HG03442 (cell line): ENCODE results near the gene RIOK3.
"Not testable (repeated sequence)": the region's sequence is repeated elsewhere in the genome, so short reads cannot be mapped to it uniquely, and the experiment has no call there.

Source experiments
- ATAC-seq: cut with Tn5 transposase; IDR thresholded peaks from one replicate; pipeline ENCODE4 v1.9.1; 2021; ENCODE audit warnings: mild to moderate bottlenecking, moderate library complexity; ENCODE audit not compliant: unreplicated experiment

The RIOK3 gene

DNA sequence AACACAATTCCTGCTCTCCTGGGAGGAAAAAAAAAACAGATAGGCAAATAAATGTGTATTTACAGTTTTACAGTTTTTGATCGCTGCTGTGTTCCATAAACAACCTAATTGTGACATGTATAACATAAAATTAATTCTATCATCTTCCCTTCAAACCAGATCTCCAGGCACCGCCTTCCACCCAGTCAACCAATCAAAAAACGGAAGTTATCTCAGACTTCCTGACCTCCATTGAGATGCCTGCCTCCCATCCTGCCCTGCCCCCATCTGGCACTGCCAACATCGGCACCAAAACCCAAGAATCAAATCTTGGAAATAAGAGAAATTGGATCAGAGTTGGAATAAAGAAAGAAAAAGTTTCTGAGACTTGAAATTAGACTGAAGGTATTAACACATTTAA is 3.1 kb upstream of the RIOK3 start:
- ATAC-seq, result no peak

DNA sequence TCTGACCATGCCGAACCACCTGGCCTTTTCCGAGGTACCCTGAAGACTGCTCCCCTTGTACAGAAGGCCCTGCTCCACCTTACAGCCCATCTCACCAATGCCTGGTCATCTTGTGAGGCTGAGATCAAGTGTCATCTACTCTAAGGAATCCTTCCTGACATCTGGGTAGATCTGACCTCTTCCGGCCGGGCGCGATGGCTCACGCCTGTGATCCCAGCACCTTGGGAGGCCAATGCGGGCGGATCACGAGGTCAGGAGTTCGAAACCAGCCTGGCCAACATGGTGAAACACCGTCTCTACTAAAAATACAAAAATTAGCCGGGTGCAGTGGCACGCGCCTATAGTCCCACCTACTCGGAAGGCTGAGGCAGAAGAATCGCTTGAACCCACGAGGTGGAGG is 2.1 kb upstream of the RIOK3 start:
- ATAC-seq, result no peak

- no peak for ATAC-seq
Observed at GRCh38 chr18:23451491-23451890, 1.6 kb upstream of the RIOK3 start.

- ATAC-seq, result no peak
Observed at GRCh38 chr18:23452347-23452727, 750 bp upstream of the RIOK3 start.

DNA sequence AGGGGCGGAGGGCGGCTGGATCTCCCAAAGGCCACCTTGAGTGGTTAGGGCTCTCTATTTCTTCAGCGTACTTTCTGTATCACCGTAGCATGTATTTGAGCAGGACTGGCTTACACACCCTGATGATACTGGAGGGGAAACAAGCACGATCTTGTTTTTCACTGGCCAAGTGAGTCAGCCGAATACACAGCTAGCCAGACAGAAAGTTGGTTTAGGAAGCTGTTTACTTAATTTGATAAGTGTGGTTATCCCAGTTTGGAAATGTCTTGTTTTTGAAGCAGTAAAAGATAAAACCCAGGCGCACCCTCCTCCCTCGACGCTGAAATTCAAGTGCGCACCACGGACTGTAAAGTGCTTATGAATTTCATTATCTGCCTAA is 582 bp downstream of the RIOK3 start:
- no peak for ATAC-seq

- no peak for ATAC-seq
Observed at GRCh38 chr18:23456835-23457234, 3.7 kb downstream of the RIOK3 start.

- no peak for ATAC-seq
Observed at GRCh38 chr18:23458830-23459529, 5.9 kb downstream of the RIOK3 start.

DNA sequence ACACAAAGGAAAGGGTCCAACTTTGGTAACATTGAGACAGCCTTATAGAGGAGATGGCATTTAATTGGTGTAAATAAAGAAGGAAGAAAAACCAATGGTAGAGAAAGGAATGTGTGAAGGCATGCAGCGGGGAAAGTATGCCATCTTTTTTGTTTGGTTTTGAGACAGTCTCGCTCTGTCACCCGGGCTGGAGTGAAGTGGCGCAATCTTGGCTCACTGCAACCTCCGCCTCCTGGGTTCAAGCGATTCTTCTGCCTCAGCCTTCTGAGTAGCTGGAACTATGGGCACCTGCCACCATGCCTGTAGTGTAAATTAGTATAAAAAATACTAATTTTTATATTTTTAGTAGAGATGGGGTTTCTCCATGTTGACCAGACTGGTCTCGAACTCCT is 6.4 kb downstream of the RIOK3 start:
- ATAC-seq, result no peak

DNA sequence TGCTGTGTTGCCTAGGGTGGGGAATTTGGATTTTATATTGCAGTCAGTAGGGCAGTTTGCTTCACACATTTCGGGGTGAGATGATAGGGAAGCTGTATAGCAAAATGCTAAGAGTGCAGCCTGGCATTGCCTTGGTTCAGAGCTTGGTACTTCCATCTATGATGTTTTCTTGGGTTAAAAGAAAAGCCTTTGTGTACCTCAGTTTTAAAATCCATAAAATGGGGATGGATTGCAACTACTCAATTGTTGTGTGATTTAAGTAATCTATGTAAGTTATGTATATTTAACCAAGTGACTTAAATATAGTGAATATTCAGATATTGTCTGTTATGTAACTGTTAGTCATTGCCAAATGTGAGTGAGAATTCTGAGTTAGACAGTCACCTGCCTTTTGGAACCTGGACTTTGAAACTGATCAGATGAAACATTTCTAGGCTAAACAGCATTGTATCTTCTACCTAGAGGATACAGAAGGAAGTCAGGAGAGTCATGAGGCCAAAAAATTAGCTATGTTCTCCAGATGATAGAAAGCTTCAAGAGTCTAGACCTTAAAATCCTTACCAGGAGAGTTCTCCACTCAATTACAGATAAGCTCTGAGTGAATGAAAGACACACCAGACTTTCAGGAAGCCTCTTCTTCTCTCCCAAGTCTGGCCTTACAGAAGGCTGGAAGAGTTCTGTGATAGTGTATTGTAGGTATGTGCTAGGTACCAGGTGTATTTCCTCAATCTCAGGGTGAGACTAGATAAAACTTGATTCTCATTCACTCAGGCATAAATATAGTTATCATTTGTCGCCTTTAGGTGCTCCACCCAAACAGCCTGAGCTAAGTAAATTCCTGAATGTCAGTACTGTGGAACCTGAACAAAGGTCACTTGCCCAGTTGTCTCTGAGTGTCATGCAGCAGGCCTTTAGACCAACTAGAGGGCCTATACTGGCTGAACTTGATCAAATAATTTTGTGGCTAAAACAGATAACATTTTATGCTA is 7.5 kb downstream of the RIOK3 start:
- ATAC-seq, result no peak

GRCh38 chr18:23462876-23463275 is 9.8 kb downstream of the RIOK3 start:
- ATAC-seq, result no peak

GRCh38 chr18:23468753-23469459 is 15.8 kb downstream of the RIOK3 start:
- ATAC-seq, result no peak

- ATAC-seq, result no peak
Observed at GRCh38 chr18:23470620-23471387, 17.7 kb downstream of the RIOK3 start.

DNA sequence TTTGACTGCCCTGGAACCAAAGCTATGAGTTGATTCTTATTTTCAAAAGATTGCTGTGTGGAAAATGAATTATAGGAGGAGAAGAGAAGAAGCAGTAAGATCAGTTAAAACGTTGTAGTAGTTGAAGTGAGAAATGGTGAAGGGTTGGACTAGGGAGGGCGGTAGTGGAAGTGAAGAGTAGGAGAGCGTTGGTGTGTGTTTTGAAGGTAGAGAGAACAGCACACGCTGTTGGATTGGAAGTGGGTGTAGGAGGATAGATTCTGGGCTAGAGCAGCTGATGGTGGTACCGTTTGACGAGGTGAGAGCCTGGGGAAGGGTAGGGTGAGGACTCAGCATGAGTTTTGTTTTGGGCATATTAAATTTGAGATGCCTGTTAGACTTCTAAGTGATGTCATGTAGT is 18.4 kb downstream of the RIOK3 start:
- ATAC-seq, result no peak

DNA sequence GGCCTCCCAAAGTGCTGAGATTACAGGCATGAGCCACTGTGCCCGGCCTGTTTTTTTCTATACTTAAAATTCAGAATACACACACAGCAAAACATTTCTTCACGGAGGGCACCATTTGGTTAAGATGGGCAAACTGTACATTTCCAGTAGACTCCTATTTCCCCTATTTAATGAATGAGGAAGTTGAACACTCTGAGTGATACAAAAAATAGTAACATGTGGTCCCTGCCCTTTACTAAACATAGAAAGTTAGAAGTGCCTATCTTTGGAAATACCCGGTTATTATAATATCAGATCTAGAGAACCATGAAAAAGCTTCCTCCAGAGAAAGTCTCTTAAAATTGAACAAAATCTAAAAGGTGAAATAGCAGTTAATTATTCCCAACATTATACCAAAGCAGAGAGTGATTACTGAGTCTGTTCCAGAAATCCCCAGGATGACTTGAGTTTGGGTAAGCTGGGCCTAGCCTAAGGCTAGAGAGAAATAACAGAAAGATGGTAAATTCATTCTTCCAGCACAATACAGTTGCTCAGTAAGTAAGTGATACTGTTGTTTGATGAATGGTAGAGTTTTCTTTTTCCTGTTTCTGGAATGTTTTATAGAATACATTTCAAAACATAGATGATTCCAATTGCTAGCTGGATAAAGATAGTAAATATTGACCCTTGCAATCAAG is 26.9 kb downstream of the RIOK3 start:
- no peak for ATAC-seq

- ATAC-seq, result no peak
Observed at GRCh38 chr18:23484561-23485182, 31.6 kb downstream of the RIOK3 start.

DNA sequence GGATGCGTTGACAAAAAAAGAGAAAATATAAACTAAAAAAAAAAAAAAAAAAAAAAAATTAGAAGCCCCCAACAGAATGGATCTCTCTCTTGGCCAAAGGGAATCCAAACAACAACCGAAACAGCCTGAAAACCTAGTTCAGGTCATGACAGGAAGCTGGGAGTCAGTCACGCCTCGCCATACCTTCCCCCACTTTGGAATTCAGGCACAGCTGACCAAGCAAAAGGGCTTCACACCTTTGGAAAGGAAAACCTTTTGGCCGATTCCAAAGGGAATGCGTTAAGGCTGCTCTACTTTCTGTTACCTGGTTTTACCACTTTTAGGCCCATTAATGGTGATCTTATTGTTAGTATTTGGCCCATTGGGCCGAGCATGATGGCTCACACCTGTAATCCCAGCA is 32.3 kb downstream of the RIOK3 start:
- ATAC-seq, result no peak

DNA sequence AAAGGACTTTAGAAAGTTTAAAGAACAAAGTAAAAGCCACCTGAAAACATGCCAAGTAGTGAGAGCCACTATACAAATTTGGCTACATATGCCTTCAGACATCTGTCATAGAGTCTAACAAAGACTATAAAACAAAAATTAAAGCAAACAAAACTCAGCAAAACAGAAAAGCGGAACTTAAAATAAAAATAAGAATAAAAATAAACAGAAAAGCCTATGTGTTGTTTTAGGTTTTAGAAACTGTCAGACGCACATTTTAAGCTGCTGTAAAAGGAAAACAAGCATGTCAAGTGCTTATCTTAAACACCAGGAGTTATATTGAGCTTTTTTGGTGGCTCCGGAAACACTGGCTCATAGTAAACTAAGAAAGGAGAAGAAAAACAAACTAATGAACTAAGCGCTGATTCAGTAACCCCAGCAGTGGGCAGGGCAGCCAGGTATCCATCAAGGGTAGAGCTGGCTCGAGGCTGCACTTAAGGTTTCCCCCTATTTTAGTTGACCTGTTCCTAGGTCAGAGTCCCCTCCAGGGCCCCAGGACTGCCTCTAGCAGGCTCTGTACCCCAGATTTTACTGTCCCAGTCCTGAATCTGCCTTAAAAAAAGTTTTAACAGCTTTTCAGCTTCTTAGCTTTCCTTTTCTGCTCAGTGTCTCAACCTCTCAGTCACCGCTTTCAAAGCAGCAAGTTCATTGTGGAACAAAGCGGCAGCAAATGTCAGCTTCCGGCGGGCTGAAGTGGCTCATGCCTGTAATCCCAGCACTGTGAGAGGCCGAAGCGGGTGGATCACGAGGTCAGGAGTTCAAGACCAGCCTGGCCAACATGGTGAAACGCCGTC is 34.9 kb downstream of the RIOK3 start:
- ATAC-seq, result peak; percentile 71

- ATAC-seq, result not testable (repeated sequence)
Observed at GRCh38 chr18:23489586-23489985, 36.5 kb downstream of the RIOK3 start.

- no peak for ATAC-seq
Observed at GRCh38 chr18:23493654-23494053, 40.6 kb downstream of the RIOK3 start.
